Measurements from ENCODE around the gene AP5B1.
"Not testable (repeated sequence)": the region's sequence is repeated elsewhere in the genome, so short reads cannot be mapped to it uniquely, and the experiment has no call there.

The AP5B1 gene

GRCh38 chr11:65767406-65767805 is 13.4 kb downstream of the AP5B1 start:
- DNase-seq (ENCODE audit: low read depth, low spot score), result no peak

GRCh38 chr11:65766535-65766934 is 14.2 kb downstream of the AP5B1 start:
- DNase-seq (ENCODE audit: low read depth, low spot score), result no peak

GRCh38 chr11:65764434-65764833 is 16.3 kb downstream of the AP5B1 start:
- no peak for DNase-seq (ENCODE audit: low read depth, low spot score)

GRCh38 chr11:65762816-65763215 is 18.0 kb downstream of the AP5B1 start:
- not testable (repeated sequence) for DNase-seq (ENCODE audit: low read depth, low spot score)

GRCh38 chr11:65762169-65762568 is 18.6 kb downstream of the AP5B1 start:
- DNase-seq (ENCODE audit: low read depth, low spot score), result not testable (repeated sequence)

- DNase-seq (ENCODE audit: low read depth, low spot score), result no peak
Measured at GRCh38 chr11:65745049-65745448, 35.7 kb downstream of the AP5B1 start.

GRCh38 chr11:65744699-65745042 is 36.1 kb downstream of the AP5B1 start:
- DNase-seq (ENCODE audit: low read depth, low spot score), result no peak

- no peak for DNase-seq (ENCODE audit: low read depth, low spot score)
Measured at GRCh38 chr11:65744026-65744698, 36.6 kb downstream of the AP5B1 start.

GRCh38 chr11:65743681-65744025 is 37.1 kb downstream of the AP5B1 start:
- no peak for DNase-seq (ENCODE audit: low read depth, low spot score)

- no peak for DNase-seq (ENCODE audit: low read depth, low spot score)
Measured at GRCh38 chr11:65742353-65742752, 38.4 kb downstream of the AP5B1 start.

- DNase-seq (ENCODE audit: low read depth, low spot score), result no peak
Measured at GRCh38 chr11:65741185-65741584, 39.6 kb downstream of the AP5B1 start.

- no peak for DNase-seq (ENCODE audit: low read depth, low spot score)
Measured at GRCh38 chr11:65739022-65739421, 41.8 kb downstream of the AP5B1 start.

- DNase-seq (ENCODE audit: low read depth, low spot score), result no peak
Measured at GRCh38 chr11:65736810-65737209, 44.0 kb downstream of the AP5B1 start.

- not testable (repeated sequence) for DNase-seq (ENCODE audit: low read depth, low spot score)
Measured at GRCh38 chr11:65735111-65735510, 45.7 kb downstream of the AP5B1 start.

GRCh38 chr11:65730461-65730860 is 50.3 kb downstream of the AP5B1 start:
- DNase-seq (ENCODE audit: low read depth, low spot score), result no peak

GRCh38 chr11:65727865-65728264 is 52.9 kb downstream of the AP5B1 start:
- no peak for DNase-seq (ENCODE audit: low read depth, low spot score)

- no peak for DNase-seq (ENCODE audit: low read depth, low spot score)
Measured at GRCh38 chr11:65726660-65727059, 54.1 kb downstream of the AP5B1 start.
